ENCODE data around the gene FMO2.

Gene FMO2

DNA sequence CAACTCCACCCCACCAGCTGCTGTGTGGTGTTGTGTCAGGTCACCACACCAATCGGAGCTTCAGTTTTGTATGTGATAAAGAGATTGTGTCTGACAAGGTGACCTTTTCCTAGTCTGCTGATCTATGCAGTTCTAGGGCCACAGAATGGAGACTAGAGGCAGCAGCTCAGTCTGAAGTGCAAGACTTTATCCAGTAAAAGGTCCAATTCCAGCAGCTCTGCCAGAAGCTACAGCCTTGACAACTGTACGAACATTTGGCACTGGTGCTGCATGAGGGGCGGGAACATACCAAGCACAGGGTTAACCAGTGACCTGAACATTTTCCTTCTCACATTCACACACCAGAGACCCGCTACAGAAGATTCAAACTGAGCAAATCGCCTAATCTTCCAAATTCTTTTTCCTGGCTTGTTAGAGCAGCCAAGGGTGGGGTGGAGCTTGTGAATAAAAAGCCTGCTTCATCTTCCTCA is 72.5 kb downstream of the FMO2 start:
- DNase-seq (ENCODE audit: low spot score), result no peak

DNA sequence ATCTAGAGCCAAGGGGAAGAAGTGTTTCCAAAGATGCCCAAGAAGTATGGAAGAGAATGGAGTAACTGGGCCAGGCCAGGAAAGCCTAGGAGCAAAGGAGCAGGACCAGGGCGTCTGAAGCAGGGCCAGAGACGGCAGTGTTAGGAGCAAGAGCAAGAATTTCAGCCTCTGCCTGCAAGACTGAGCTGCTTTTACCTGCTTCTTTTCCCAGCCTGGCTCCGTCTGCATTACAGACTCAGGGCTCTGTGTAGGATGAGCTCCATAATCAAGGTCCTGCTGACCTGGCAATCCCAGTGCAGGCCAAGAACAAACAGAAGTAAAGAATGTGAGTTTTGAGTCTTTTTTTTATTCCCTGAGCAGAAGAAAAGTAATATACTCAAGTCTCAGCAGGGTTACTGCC is 73.3 kb downstream of the FMO2 start:
- no peak for DNase-seq (ENCODE audit: low spot score)

- DNase-seq (ENCODE audit: low spot score), result no peak
These were observed 73.8 kb downstream of the FMO2 start for GRCh38 chr1:171258943-171259342.

All from germinal center (tissue), 1 donor.